Epithelial cell of prostate (primary cell): ENCODE data around the gene TMEM14A.
"Not testable (repeated sequence)": the region's sequence is repeated elsewhere in the genome, so short reads cannot be mapped to it uniquely, and the experiment has no call there.

ENCODE experiments used
- DNase-seq: peaks from one replicate; pipeline ENCODE4 v3.0.0-alpha.2; 2011; ENCODE audit warnings: low read depth, low spot score
- H3K27ac ChIP-seq: fragments of 450-650 bp; 2 replicates; pipeline ENCODE4 v1.5.1; 2017; ENCODE audit warnings: mild to moderate bottlenecking

Gene TMEM14A

DNA sequence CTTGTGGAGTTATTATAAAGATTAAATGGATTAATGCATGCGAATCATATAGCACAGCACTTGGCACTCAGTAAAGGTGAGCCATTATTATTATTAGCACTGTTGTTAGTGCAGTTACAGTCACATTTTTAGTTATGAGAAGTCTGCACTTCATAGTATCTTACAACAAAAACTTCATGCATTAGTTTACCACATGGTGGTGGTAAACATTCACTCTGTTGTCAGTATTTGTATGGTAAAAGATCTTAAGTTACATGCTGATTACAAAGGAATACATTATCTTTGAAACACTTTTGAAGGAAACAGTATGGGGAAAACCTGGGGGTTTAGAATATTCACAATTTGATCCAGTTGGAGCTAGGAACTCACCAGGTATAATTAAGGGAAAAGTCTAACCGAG lies 20.8 kb downstream of the TMEM14A start:
- no peak for DNase-seq
- H3K27ac ChIP-seq = no peak overlapping the region

DNA sequence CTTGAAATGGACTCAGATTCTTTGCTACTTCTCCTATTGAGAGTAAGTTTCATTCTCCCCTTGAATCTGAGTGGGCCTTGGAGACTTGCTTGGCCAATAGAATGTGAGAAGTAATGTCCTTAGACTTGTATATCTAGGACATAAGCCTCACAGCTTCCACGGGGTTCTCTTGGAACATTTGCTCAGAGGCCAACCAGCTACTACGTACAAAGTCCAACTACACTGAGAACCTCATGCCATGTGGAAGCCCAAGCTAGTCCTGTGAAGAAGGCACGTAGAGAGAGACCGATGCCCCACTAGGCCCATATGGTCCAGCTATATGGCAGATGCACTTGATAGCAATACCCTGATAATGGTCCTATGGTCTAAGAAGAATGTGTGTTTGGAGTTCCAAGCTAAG lies 22.9 kb downstream of the TMEM14A start:
- DNase-seq = no peak
- no peak overlapping the region for H3K27ac ChIP-seq

DNA sequence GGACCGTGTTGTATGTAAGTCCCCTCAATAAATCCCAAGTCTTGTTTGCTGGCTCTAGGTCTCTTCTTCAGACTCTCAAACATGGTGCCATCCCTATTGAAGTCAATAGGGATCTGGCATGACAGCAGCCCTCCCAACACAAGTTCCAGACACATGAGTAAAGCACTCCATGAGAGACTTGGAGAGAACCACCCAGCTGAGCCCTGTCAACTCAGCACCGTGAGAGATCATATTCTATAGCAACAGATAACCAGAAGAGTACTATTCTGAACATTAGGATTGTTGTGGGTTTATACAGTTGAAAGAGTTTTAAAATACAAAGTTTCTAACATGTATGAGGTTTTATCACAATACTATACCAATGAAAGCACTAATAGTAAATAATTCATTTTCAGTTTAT lies 23.5 kb downstream of the TMEM14A start:
- no peak for DNase-seq
- no peak overlapping the region for H3K27ac ChIP-seq

DNA sequence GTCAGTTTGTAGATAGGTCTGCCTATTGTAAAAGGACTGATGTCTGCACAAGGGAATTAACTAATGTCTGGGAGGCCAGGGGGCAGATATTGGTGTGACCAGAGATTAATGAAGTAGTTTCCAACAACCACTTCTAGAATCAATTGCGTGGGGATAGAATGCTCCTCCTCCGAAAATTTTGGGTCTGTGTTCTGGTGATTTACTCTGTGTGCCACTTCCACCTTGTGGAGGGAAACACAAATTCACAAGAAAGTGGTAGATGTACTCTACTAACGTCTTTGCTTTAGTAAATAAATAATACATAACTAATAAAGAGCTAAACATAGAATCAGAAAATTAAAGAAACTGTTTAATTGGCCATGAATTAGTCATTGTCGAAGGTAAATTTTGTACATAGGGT lies 25.5 kb downstream of the TMEM14A start:
- DNase-seq = no peak

DNA sequence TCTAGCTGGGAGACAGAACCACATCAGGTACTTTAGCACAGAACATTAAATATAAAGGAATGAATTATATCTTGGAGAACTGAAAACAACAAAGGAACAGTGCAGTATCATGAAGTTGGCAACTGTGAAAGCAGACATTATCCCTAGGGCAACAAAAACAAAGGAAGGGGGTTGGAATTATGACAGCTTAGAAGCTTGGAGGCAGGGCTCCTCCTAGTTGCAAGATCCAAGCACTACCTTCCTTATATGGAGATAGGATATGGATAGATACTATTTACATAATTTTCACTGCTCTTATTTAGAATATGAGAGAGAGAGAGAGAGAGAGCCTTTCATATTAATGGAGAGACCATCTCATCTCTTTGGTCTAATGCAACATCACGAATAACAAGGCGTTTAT lies 27.0 kb downstream of the TMEM14A start:
- DNase-seq = no peak
- H3K27ac ChIP-seq = no peak overlapping the region

More for the DNA sequence above, 25.5 kb downstream of the TMEM14A start:
- no peak overlapping the region for H3K27ac ChIP-seq

DNA sequence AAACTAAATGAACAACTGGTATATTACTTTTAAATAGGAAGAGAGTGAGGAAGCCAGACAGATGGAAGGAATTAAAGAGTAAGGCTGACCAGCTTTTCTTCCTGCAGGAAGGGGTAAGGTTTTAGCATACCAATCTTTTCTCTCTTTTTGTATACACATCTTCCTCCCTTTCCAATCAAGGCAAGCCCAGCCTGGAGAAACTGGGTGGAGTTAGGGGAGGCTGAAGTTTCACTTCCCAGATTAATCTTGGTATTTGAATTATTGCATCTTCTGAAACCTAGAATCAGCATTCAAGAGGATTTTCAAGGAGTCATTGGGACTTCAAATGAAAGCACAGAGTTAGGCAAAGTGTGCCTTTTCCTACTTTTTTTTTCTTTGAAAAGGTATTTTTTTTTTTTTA lies 33.1 kb downstream of the TMEM14A start:
- DNase-seq = no peak
- no peak overlapping the region for H3K27ac ChIP-seq

DNA sequence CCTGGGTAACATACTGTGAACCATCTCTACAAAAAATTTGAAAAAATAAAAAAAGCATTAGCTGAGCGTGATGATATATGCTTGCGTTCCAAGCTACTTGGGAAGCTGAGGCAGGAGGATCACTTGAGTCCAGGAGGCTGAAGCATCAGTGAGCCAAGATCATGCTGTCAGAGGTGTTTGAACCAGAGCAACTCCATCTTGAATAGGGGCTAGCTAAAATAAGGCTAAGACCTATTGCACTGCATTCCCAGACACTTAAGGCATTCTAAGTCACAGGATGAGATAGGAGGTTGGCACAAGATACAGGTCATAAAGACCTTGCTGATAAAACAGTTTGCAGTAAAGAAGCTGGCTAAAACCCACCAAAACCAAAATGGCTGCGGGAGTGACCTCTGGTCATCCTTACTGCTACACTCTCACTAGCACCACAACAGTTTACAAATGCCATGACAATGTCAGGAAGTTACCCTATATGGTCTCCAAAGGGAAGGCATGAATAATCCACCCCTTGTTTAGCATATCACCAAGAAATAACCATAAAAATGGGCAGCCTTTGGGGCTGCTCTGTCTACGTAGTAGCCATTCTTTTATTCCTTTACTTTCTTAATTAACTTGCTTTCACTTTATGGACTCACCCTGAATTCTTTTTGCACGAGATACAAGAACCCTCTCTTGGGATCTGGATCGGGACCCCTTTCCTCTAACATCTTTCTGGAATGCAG lies 34.0 kb downstream of the TMEM14A start:
- not testable (repeated sequence) for DNase-seq, H3K27ac ChIP-seq

DNA sequence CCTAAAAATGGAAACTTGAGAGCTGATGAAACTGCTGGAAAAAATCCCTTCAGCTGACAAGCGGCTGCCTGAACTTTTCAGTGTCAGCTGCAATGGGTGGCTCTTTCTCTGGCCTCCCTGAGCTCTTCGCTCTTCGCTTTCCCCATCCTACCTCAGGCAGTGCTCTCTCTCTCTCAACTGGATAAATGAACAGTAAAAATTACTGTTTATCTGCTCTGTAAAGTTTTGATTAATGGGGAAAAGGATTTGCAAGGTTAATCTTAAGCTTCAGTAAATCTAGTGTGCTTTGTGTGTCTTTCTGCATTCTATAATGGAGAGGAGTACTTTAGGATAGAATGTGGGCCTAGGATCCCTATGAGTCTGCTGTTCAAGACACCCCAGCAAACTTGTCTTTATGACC lies 35.1 kb downstream of the TMEM14A start:
- no peak for DNase-seq
- H3K27ac ChIP-seq = no peak overlapping the region

DNA sequence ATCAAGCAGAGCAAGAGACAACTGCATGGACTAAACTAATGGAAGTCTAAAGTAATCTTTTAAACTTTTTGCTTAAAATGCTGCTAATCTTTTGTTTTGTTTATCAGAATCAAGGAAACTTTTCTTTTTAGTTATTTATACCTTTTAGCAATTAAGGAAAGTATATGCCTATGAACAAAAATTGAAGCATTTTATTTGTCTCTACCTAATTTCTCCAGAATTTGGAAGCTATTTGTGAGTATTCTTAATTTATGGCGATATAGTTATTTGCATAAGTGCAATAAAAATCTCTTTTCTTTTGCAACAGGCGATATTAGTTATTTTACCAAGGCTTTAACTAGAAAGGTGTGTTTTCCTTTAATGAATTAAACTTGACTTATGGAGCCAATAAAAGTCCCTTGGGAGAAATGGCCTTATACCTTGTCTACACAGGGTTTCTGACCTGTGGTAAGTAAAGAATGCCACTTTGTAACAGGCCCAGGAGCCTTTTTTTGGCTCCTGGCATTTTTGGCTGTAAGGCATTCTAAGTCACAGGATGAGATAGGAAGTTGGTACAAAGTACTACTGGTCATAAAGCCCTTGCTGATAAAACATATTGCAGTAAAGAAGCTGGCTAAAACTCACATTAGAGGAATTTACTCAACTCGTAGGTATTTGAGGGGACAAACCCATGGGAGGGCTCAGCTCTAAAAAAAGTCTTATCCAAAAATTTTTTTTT lies 37.2 kb downstream of the TMEM14A start:
- no peak overlapping the region for H3K27ac ChIP-seq
- no peak for DNase-seq

DNA sequence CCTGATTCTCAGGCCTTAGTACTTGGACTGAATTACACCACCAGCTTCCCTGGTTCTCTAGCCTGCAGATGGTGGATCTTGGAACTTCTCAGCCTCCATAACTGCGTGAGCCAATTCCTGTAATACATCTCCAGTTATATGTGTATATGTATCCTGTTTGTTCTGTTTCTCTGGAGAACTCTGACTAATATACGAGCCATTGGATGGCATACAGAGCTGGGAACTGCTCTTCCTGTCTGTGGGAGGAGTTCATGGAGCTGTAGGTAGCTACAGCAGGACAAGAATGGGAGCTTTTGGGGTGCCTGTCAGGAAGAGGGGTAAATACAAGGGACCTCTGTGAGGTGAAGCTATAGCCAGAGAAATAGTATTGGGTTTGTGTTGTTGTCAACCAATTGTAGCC lies 41.2 kb downstream of the TMEM14A start:
- DNase-seq = no peak
- no peak overlapping the region for H3K27ac ChIP-seq

DNA sequence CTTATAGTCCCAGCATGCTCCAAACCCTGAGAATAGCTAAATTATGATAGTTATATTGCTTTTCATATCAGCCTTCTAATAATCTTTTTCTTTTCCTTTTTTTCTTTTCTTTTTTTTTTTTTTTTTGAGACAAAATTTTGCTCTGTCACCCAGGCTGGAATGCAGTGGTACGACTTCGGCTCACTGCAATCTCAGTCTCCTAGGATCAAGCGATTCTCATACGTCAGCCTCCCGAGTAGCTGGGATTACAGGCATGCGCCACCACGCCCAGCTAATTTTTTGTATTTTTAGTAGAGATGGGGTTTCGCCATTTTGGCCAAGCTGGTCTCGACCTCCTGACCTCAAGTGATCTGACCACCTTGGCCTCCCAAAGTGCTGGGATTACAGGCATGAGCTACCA lies 43.8 kb downstream of the TMEM14A start:
- H3K27ac ChIP-seq, DNase-seq: not testable (repeated sequence)

DNA sequence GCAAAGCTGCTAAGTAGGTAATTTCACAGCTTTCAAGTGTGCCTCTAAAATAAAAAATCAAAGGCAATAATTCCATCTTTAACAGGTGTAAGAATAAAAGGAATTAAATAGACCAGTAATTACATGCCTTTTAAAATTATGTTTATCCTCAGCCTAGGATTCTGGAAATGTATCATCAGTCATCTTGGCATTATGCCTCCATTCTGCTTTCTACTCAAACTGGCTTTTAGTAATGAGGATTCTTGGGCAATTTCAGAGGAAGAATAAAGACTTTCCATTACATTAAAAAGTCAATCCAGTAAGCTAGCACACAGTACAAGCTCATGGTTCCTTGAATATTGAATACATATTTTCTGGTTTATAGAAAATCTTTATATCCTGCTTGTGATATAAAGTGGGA lies 47.6 kb downstream of the TMEM14A start:
- DNase-seq = no peak
- H3K27ac ChIP-seq = no peak overlapping the region

DNA sequence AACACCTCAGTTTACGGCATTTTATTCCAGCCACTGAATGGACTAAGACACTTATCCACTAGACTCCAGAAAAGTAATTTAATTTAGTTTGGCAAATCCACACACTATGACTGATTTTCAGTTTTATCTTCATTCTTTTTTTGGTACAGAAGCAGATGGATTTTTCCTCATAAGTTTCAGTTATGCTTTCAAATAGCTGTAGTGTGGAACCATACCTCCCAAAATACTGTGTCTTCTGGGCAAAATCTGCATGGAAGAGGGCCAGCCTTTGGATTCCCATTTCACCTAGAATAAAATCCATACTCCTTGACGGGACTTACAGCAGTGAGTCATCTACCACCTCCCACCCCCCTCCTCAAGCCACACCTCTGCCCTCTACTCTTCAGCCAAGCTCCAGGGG lies 49.4 kb downstream of the TMEM14A start:
- DNase-seq = no peak

DNA sequence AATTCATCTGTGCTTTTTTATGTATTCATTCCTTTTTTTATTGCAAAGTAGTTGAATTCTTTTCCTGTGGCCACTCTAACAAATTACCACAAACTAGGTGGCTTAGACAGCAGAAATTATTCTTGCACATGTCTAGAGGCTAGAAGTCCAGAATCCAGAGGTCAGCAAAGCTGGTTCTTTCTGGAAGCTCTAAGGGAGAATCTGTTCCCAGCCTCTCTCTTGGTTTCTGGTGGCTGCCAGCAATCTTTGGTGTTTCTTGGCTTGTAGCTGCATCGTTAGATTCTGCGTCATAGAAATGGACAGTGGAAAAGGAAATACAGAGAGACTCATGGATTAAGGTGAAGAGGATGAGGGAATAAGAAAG lies 53.1 kb downstream of the TMEM14A start:
- peak overlapping the region; percentile 87 for H3K27ac ChIP-seq
- DNase-seq = no peak

More for the DNA sequence above, 49.4 kb downstream of the TMEM14A start:
- H3K27ac ChIP-seq = no peak overlapping the region

DNA sequence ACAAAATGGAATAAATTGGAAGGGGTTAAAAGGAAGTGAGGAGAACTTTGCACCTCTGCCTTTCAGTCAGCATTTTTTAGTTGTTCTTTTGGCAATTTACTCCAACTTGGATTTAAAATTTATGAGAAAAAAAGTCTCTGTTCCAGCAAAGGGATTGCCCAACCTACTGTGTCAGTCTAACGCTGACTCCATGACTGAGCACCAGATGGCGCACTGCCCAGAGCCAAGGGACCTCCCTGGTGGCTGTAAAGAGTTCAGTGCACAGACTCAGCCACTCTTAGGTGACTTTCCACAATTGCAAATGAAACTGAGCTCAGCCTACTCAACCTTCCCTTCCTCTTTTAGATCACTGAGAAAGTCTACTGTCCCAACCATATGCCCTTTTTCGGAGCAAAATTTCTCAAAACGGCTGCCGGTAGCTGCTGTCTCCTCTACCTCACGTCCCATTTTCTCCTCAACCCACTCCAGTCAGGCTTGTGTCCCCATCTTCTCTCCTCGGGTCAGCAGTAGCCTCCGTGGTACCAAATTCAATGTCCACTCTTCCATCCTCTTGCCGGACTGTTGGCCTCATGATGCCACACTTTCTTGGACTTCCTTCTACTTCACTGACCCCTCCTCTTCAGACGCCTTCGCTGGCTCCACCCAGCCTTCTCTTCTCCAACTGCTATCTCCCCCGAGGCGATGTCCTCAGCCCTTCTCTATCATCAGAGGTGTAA lies 53.7 kb downstream of the TMEM14A start:
- DNase-seq = no peak
- H3K27ac ChIP-seq = peak overlapping the region; percentile 87

DNA sequence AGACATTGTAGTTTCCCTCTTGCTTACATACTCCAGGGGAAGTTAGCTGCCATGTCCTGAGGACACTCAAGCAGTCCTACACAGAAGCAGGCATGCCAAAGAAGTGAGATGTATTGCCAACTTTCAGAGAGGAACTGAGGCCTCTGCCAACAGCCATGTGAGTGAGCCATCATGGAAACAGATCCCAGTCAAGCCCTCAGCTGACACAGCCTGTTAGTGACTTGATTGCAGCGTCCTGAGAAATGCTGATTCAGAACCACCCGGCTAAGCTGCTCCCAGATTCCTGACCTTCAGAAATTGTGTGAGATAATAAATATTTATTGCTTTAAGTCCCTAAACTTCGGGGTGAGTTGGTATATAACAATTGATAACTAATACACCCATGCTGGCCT lies 54.2 kb downstream of the TMEM14A start:
- DNase-seq = peak; percentile 49
- peak overlapping the region; percentile 87 for H3K27ac ChIP-seq

DNA sequence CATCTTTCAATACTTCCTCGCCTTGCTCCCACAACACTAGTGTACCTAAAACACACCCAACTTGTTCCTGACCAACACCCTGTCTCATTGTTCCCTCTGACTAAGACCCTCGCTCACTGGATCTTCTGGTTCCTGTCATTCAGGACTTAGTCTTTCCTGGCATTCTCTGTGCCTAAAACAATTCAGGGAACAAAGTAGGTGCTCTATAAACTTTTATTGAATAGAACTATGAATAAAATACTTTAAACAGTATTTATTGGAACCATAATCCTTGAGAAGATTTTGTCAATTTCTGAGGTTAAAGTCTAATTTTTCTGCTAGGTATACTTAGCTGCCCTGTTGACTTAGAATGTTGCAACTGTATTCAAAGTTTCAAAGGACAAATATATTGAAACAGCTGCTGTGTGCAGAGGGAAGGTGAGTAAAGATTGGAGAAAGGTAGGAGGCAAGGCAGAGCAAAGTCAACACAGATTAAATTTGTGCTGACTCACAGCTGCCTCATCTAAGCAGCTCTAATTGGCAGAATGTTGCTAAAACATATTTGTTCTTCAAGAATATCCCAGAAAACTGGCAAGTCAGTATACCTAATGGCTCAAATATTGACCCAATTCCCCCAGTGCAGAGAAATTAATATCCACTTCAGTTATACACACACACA lies 54.8 kb downstream of the TMEM14A start:
- peak overlapping the region; percentile 87 for H3K27ac ChIP-seq

DNA sequence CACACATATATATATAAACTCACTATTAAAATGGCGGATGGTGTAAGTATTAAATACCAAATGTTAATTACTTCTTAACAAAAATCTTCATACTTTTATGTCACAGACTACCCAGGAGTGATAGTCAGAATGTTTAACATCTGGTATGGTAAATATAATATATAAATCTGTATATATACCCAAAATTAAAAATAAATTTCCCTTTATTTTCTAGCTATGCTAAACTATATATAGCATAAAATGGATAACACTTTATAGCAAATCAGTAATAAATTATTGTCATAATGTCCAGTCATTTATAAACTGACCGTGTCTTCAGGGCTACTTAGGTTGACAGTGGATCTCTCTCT lies 55.3 kb downstream of the TMEM14A start:
- peak overlapping the region; percentile 87 for H3K27ac ChIP-seq
- no peak for DNase-seq

More for the DNA sequence above, 54.8 kb downstream of the TMEM14A start:
- peak; percentile 57 for DNase-seq

DNA sequence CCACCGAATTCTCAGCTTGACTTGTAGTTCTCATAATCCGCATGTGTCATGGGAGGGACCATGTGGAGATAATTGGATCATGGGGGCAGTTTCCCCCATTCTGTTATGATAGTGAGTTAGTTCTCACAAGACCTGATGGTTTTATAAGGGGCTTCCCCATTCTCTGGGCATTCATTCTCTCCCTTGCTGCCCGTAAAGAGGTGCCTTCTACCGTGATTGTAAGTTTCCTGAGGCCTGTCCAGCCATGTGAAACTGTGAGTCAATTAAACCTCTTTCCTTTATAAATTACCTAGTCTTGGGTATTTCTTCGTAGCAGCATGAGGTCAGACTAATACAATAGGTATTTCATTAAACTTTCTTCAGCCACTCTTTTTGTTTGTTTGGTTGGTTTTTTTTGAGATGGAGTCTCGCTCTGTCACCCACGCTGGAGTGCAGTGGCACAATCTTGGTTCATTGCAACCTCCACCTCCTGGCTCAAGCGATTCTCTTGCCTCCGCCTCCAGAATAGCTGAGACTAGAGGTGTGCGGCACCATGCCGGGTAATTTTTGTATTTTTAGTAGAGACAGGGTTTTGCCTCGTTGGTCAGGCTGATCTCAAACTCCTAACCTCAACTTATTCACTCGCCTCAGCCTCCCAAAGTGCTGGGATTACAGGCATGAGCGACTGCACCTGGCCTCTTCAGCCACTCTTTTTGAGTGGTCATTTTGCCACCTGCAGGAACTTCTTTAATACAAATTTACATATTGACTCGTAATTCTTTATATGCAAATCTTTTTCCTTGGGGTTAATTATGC lies 56.0 kb downstream of the TMEM14A start:
- H3K27ac ChIP-seq = peak overlapping the region; percentile 87
- DNase-seq = no peak

DNA sequence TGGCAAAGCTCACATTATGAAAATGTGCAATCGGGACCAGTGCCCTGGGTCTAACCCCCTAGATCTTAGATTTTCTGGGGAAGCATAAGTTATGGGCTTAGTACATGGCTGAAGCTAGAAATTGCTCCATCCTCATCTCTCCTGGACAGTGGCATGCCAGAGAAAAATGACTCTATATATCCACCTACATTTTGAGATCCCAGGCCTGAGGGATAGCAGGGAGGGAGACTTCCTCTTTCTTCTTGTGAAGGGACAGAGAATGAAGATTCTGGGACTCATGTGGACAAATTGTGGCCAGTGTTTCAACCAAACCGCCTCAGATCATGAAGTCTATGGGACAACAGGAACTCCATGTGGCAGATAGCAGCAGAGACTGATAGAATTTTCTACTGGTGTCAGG lies 57.0 kb downstream of the TMEM14A start:
- DNase-seq = no peak
- H3K27ac ChIP-seq = no peak overlapping the region
